GM18870 (cell line): ENCODE measurements around the gene AK5.

Experiments
- ATAC-seq: cut with Tn5 transposase; IDR thresholded peaks from one replicate; pipeline ENCODE4 v1.9.1; 2021; ENCODE audit warnings: moderate library complexity; ENCODE audit not compliant: unreplicated experiment

The AK5 gene

GRCh38 chr1:77281491-77282186, at the start of gene AK5:
AK5 (plus strand) TSS chr1:77282019; CDS start chr1:77282314, 295 bp downstream.
- no peak for ATAC-seq

GRCh38 chr1:77232829-77233228, 49.0 kb upstream of the AK5 start:
- ATAC-seq = no peak

DNA sequence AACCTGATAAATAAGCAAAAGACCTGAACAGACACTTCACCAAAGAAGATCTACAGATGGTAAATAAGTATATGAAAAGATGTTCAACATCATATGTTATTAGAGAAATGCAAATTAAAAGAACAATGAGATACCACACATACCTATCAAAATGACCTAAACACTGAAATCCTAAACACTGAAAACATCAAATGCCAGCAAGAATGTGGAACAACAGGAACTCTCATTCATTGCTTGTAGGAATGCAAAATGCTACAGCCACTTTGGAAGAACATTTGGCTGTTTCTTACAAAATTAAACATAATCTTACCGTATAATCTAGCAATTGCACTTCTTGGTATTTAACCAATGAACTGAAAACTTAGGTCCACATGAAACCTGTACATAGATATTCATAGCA, 47.7 kb upstream of the AK5 start:
- no peak for ATAC-seq

DNA sequence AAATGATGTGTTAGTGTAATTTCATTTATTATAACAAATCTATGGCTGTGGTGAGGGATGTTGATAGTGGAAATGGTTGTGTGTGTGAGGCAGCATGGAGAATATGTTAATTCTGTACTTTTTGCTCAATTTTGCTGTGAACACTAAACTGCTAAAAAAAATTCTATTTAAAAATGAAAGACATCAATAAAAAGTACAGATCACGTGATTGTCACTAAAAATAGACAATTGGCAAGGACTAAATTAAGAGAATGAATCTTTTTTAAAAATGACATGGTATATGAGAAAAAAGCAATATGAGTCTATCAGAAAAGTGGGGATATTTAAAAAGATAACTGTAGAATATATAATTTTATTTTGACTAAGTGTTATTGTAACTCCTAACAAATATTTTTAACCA, 46.9 kb upstream of the AK5 start:
- no peak for ATAC-seq

- ATAC-seq = no peak
Observed at GRCh38 chr1:77238462-77238861, 43.4 kb upstream of the AK5 start.

- no peak for ATAC-seq
Observed at GRCh38 chr1:77239311-77239710, 42.5 kb upstream of the AK5 start.

GRCh38 chr1:77245830-77246229, 36.0 kb upstream of the AK5 start:
- ATAC-seq = no peak

DNA sequence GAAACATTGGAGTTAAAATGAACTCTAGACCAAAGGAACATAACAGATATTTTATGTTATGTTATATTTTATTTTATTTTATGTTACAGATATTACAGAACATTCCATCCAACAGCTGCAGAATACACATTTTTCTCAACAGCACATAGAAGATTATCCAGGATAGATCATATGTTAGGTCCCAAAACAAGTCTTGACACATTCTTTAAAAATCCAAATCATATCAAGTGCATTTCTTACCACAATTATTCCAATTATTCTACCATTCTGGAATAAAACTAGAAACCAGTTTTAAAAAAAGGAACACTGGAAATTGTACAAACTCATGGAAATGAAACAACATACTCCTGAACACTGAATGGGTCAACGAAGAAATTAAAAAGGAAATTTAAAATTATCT, 31.7 kb upstream of the AK5 start:
- no peak for ATAC-seq

DNA sequence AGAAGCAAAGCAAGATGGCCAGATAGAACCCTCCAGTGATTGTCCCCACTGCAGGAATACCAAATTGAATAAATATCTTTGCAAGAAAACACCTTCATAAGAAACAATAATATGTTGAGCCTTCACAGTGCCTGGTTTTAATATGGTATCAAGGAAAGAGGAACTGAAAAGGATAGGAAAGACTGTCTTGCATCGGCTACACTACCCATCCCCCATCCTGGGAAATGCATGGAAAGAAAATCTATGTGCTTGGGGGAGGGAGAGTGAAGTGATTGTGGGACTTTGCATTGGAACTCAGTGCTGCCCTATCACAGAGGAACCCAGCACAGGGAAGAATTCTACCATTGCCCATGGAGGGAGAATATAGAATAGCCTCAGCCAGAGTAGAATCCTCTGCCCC, 28.6 kb upstream of the AK5 start:
- ATAC-seq = no peak

DNA sequence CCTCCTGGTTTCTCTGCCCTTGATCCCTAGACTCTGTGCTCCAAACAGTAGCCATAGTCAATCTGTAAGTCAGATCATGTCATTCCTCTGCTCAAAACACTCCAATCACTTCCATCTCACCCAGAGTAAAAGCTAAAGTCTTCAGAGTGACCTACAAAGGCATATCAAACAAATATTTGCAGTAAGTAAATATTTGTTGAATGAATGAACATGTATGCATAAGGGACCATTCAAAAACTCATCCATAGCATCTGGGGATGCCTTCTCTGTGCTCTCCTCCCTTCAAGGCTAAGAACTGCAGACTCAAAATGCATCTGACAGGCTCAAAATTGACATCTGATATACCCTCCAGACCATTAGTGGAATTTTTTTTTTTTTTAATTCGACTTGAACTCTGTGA, 18.1 kb upstream of the AK5 start:
- no peak for ATAC-seq

- no peak for ATAC-seq
Observed at GRCh38 chr1:77265180-77265579, 16.6 kb upstream of the AK5 start.

GRCh38 chr1:77267035-77267434, 14.8 kb upstream of the AK5 start:
- ATAC-seq = no peak

- ATAC-seq = no peak
Observed at GRCh38 chr1:77271852-77272580, 9.8 kb upstream of the AK5 start.

DNA sequence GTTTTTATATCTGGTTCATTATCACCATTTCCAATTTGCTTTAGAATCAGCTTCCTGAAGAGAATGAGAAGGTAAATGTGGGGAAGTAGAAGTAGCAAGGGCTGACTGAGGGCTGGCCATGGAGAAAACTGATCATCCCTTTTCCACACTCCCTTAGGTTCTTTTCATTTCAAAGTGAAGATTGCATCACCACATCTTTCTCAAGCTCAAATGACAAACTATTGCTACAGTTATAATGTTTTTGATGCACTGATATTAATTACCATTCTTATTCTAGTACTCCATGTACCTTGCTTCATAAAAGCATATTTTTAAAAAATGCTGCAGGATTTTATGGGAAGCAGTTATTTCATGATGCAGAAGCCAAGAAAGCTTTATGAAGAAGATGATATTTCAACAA, 7.9 kb upstream of the AK5 start:
- ATAC-seq = no peak

DNA sequence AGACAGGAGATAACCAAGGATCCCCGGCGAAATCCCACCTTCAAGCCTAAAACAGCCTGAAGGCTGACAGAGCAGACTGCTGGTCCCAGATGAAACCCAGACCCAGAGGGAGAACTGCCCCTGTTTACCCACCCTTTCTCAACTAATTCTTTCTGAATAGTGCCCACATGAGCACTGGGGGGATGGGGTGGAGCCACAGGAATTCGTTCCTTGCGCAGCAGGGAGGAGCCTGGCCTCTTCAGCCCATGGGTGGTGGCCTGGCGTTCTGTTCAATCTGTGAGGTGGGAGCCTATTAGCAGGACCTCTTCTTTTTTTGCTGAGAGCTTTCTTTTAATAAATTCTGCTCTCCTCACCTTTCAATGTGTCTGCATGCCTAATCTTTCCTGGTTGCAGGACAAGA, 6.6 kb upstream of the AK5 start:
- no peak for ATAC-seq

GRCh38 chr1:77276941-77277340, 4.9 kb upstream of the AK5 start:
- ATAC-seq = no peak

DNA sequence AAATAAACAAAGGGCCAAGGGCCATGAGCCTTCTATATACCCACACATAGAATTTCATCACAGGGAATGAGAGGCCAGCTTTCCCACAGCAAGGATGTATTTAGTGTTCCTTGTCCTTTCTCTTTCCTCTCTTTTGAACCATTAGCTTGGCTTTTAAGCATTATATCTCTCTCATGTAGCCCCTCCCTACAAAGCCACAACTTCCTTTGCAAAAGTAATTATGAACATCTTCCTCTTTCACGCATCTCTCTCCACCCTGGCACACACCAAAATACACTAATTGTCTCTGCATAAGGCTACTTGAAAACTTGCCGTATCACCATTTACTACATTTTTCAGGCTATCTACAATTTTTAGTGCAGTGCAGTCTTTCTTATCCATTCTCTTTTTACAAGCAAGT, 1.9 kb upstream of the AK5 start:
- ATAC-seq = no peak

GRCh38 chr1:77280962-77281361, 857 bp upstream of the AK5 start:
- no peak for ATAC-seq

- no peak for ATAC-seq
Observed at GRCh38 chr1:77282187-77282865, 507 bp downstream of the AK5 start.

- ATAC-seq = no peak
Observed at GRCh38 chr1:77282866-77283539, 1.2 kb downstream of the AK5 start.

- no peak for ATAC-seq
Observed at GRCh38 chr1:77283701-77284425, 2.0 kb downstream of the AK5 start.
